Measurements from ENCODE around the gene SRGAP2.
"Not testable (repeated sequence)": the region's sequence is repeated elsewhere in the genome, so short reads cannot be mapped to it uniquely, and the experiment has no call there.

- TF ChIP-seq CTCF (IDR thresholded peaks at IDR 0.05; ENCODE audit: poor library complexity, severe bottlenecking); EZH2 (IDR thresholded peaks at IDR 0.05; ENCODE audit: borderline replicate concordance, insufficient read depth, low read length, poor library complexity, severe bottlenecking); EP300 (conservative IDR thresholded peaks at IDR 0.05; ENCODE audit: poor library complexity, severe bottlenecking); POLR2AphosphoS5 (IDR thresholded peaks at IDR 0.05); SMC3 (conservative IDR thresholded peaks at IDR 0.05; ENCODE audit: poor library complexity); RAD21 (conservative IDR thresholded peaks at IDR 0.05); REST (IDR thresholded peaks at IDR 0.05; ENCODE audit: borderline replicate concordance): not testable (repeated sequence)
Observed at GRCh38 chr1:206175459-206176113, 27.8 kb upstream of the SRGAP2 start.
